GM18502 (cell line): ENCODE measurements around the gene PRKCA.
"Not testable (repeated sequence)": the region's sequence is repeated elsewhere in the genome, so short reads cannot be mapped to it uniquely, and the experiment has no call there.

Source experiments
- ATAC-seq: cut with Tn5 transposase; IDR thresholded peaks from one replicate; pipeline ENCODE4 v1.9.1; 2021; ENCODE audit warnings: mild to moderate bottlenecking; ENCODE audit not compliant: unreplicated experiment, poor library complexity

PRKCA gene

GRCh38 chr17:66714046-66715023 lies 411.9 kb downstream of the PRKCA start:
- no peak for ATAC-seq

GRCh38 chr17:66715076-66715675 lies 412.8 kb downstream of the PRKCA start:
- ATAC-seq: no peak

- ATAC-seq: no peak
Observed at GRCh38 chr17:66715745-66716156, 413.3 kb downstream of the PRKCA start.

- no peak for ATAC-seq
Observed at GRCh38 chr17:66716236-66717026, 414.0 kb downstream of the PRKCA start.

GRCh38 chr17:66717641-66718058 lies 415.2 kb downstream of the PRKCA start:
- ATAC-seq: peak; percentile 75

- no peak for ATAC-seq
Observed at GRCh38 chr17:66720027-66720426, 417.6 kb downstream of the PRKCA start.

GRCh38 chr17:66720567-66720966 lies 418.2 kb downstream of the PRKCA start:
- ATAC-seq: no peak

GRCh38 chr17:66722341-66722740 lies 419.9 kb downstream of the PRKCA start:
- ATAC-seq: no peak

GRCh38 chr17:66724581-66725341 lies 422.3 kb downstream of the PRKCA start:
- ATAC-seq: no peak

- ATAC-seq: not testable (repeated sequence)
Observed at GRCh38 chr17:66725438-66725837, 423.0 kb downstream of the PRKCA start.

GRCh38 chr17:66725956-66726355 lies 423.5 kb downstream of the PRKCA start:
- no peak for ATAC-seq

- ATAC-seq: no peak
Observed at GRCh38 chr17:66726371-66726770, 424.0 kb downstream of the PRKCA start.

- no peak for ATAC-seq
Observed at GRCh38 chr17:66726846-66727245, 424.4 kb downstream of the PRKCA start.

- ATAC-seq: no peak
Observed at GRCh38 chr17:66727634-66728570, 425.5 kb downstream of the PRKCA start.

GRCh38 chr17:66730461-66730923 lies 428.1 kb downstream of the PRKCA start:
- ATAC-seq: no peak

- no peak for ATAC-seq
Observed at GRCh38 chr17:66733759-66734158, 431.3 kb downstream of the PRKCA start.

GRCh38 chr17:66734186-66734943 lies 432.0 kb downstream of the PRKCA start:
- no peak for ATAC-seq

- ATAC-seq: no peak
Observed at GRCh38 chr17:66737524-66737923, 435.1 kb downstream of the PRKCA start.
